ENCODE results near the gene TRAF4.

TRAF4 gene

GRCh38 chr17:28747051-28747691 lies 3.4 kb downstream of the TRAF4 start:
- no peak for TF ChIP-seq PAX5 (IDR thresholded peaks at IDR 0.05; ENCODE audit: insufficient read depth, low read length, severe bottlenecking)
- TF ChIP-seq POLR2AphosphoS5 (IDR thresholded peaks at IDR 0.05; ENCODE audit: low read depth, low read length), result no peak
- TF ChIP-seq TAF1 (IDR thresholded peaks at IDR 0.05; ENCODE audit: low read depth, low read length), result no peak
- TF ChIP-seq POU2F2 (IDR thresholded peaks at IDR 0.05; ENCODE audit: low read depth, low read length), result no peak
- TF ChIP-seq SPI1 (IDR thresholded peaks at IDR 0.05; ENCODE audit: low read depth, low read length), result no peak
- no peak; the same call in 1 of the 2 replicates for TF ChIP-seq POLR2A (IDR thresholded peaks at IDR 0.05; ENCODE audit: low read depth, low read length)
- no peak for DNase-seq (ENCODE audit: insufficient read length, low spot score)
- no peak for FAIRE-seq

GRCh38 chr17:28747801-28748750 lies 4.3 kb downstream of the TRAF4 start:
- no peak for DNase-seq (ENCODE audit: insufficient read length, low spot score)
- TF ChIP-seq TAF1 (IDR thresholded peaks at IDR 0.05; ENCODE audit: low read depth, low read length) (no peak), POLR2A (IDR thresholded peaks at IDR 0.05; ENCODE audit: low read depth, low read length) (peak; percentile 25; the same call in 1 of the 2 replicates), POLR2AphosphoS5 (IDR thresholded peaks at IDR 0.05; ENCODE audit: low read depth, low read length) (peak; percentile 63; the same call in 1 of the 2 replicates)
- no peak for FAIRE-seq

- no peak for FAIRE-seq
- no peak for TF ChIP-seq POLR2A (IDR thresholded peaks at IDR 0.05; ENCODE audit: low read depth, low read length)
- 0 out of 2 replicates have a peak, but pooled peaks have one; percentile 5 for TF ChIP-seq POLR2AphosphoS5 (IDR thresholded peaks at IDR 0.05; ENCODE audit: low read depth, low read length)
- no peak for TF ChIP-seq TAF1 (IDR thresholded peaks at IDR 0.05; ENCODE audit: low read depth, low read length)
- TF ChIP-seq SPI1 (IDR thresholded peaks at IDR 0.05; ENCODE audit: low read depth, low read length), result no peak
- no peak for TF ChIP-seq PAX5 (IDR thresholded peaks at IDR 0.05; ENCODE audit: insufficient read depth, low read length, severe bottlenecking)
- TF ChIP-seq POU2F2 (IDR thresholded peaks at IDR 0.05; ENCODE audit: low read depth, low read length), result no peak
Measured at GRCh38 chr17:28748852-28749515, 5.2 kb downstream of the TRAF4 start.

GRCh38 chr17:28749516-28750177 lies 5.8 kb downstream of the TRAF4 start:
- FAIRE-seq, result no peak
- DNase-seq (ENCODE audit: insufficient read length, low spot score), result no peak
- TF ChIP-seq SPI1 (IDR thresholded peaks at IDR 0.05; ENCODE audit: low read depth, low read length) (no peak), POLR2A (IDR thresholded peaks at IDR 0.05; ENCODE audit: low read depth, low read length) (no peak)

More at GRCh38 chr17:28748852-28749515, 5.2 kb downstream of the TRAF4 start:
- no peak for DNase-seq (ENCODE audit: insufficient read length, low spot score)

GRCh38 chr17:28750178-28751047 lies 6.6 kb downstream of the TRAF4 start:
- peak; percentile 62 for FAIRE-seq
- peak; percentile 66 for DNase-seq (ENCODE audit: insufficient read length, low spot score)
- TF ChIP-seq SPI1 (IDR thresholded peaks at IDR 0.05; ENCODE audit: low read depth, low read length) (0 out of 2 replicates have a peak, but pooled peaks have one; percentile 21), POLR2A (IDR thresholded peaks at IDR 0.05; ENCODE audit: low read depth, low read length) (peak; percentile 55; the same call in 1 of the 2 replicates), POLR2AphosphoS5 (IDR thresholded peaks at IDR 0.05; ENCODE audit: low read depth, low read length) (peak; percentile 19; the same call in 1 of the 2 replicates), TAF1 (IDR thresholded peaks at IDR 0.05; ENCODE audit: low read depth, low read length) (no peak), POU2F2 (IDR thresholded peaks at IDR 0.05; ENCODE audit: low read depth, low read length) (no peak; the same call in 1 of the 2 replicates), PAX5 (IDR thresholded peaks at IDR 0.05; ENCODE audit: insufficient read depth, low read length, severe bottlenecking) (peak; percentile 15)

- FAIRE-seq, result no peak
- TF ChIP-seq POLR2AphosphoS5 (IDR thresholded peaks at IDR 0.05; ENCODE audit: low read depth, low read length), result peak; percentile 42; the same call in 1 of the 2 replicates
- peak; percentile 36; the same call in 1 of the 2 replicates for TF ChIP-seq POLR2A (IDR thresholded peaks at IDR 0.05; ENCODE audit: low read depth, low read length)
- TF ChIP-seq POU2F2 (IDR thresholded peaks at IDR 0.05; ENCODE audit: low read depth, low read length), result no peak
- no peak for TF ChIP-seq TAF1 (IDR thresholded peaks at IDR 0.05; ENCODE audit: low read depth, low read length)
- TF ChIP-seq PAX5 (IDR thresholded peaks at IDR 0.05; ENCODE audit: insufficient read depth, low read length, severe bottlenecking), result no peak
- TF ChIP-seq SPI1 (IDR thresholded peaks at IDR 0.05; ENCODE audit: low read depth, low read length), result no peak
- no peak for DNase-seq (ENCODE audit: insufficient read length, low spot score)
Measured at GRCh38 chr17:28751600-28752366, 8.0 kb downstream of the TRAF4 start.

- TF ChIP-seq POLR2AphosphoS5 (IDR thresholded peaks at IDR 0.05; ENCODE audit: low read depth, low read length) (no peak), PAX5 (IDR thresholded peaks at IDR 0.05; ENCODE audit: insufficient read depth, low read length, severe bottlenecking) (no peak), SPI1 (IDR thresholded peaks at IDR 0.05; ENCODE audit: low read depth, low read length) (no peak), POLR2A (IDR thresholded peaks at IDR 0.05; ENCODE audit: low read depth, low read length) (no peak), POU2F2 (IDR thresholded peaks at IDR 0.05; ENCODE audit: low read depth, low read length) (no peak), TAF1 (IDR thresholded peaks at IDR 0.05; ENCODE audit: low read depth, low read length) (no peak)
- FAIRE-seq, result no peak
- no peak for DNase-seq (ENCODE audit: insufficient read length, low spot score)
Measured at GRCh38 chr17:28755486-28755885, 11.7 kb downstream of the TRAF4 start.
